ENCODE results near the gene SV2C.

GRCh38 chr5:76325326-76325725 lies 242.1 kb downstream of the SV2C start:
- TF ChIP-seq CTCF (IDR thresholded peaks at IDR 0.05): no peak
- TF ChIP-seq EP300 (IDR thresholded peaks at IDR 0.05): no peak

Data from sigmoid colon (tissue), 4 donors.